GM21786 (cell line): Measurements from ENCODE around the gene CACNA1S.

Experiments used
- ATAC-seq: cut with Tn5 transposase; IDR thresholded peaks from one replicate; pipeline ENCODE4 v1.9.1; 2021; ENCODE audit not compliant: unreplicated experiment

The CACNA1S gene

GRCh38 chr1:201066986-201067385 is 45.2 kb downstream of the CACNA1S start:
- ATAC-seq = no peak

DNA sequence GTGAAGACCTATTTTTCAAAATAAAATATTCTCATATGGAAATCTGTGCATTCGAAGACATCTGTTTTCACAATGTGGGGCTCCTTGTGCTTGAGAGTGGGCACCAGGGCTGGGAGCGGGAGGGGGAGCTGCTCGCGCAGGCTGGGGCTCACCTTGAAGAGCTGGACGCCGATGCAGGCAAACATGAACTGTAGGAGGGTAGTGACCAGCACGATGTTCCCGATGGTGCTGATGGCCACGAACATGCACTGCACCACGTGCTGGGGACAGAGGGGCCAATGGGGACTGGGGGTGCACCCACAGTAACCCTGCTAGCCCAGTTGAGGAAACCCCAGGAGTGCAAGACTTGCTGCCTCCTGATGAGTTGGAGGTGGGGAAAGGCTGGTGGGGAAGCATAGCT is 46.5 kb downstream of the CACNA1S start:
- ATAC-seq = no peak

DNA sequence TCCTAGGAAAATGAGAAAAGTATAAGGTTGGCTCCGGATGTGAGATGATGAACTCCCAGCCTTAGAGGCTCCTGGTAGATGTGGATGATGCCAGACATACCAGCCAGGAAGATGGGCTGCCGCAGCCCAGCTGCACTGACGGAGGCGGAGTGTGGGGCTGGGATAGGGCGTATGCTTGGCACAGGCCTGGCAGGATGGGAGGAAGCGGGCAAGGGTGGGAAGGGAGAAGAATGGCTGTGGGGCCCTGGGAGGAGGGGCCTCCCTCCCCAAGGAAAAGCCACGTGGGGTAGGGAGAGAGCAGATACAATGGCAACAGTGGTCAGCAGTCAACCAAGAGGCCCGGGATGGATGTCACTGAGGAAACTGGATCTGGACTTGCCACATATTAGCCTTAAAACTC is 47.4 kb downstream of the CACNA1S start:
- ATAC-seq = no peak

DNA sequence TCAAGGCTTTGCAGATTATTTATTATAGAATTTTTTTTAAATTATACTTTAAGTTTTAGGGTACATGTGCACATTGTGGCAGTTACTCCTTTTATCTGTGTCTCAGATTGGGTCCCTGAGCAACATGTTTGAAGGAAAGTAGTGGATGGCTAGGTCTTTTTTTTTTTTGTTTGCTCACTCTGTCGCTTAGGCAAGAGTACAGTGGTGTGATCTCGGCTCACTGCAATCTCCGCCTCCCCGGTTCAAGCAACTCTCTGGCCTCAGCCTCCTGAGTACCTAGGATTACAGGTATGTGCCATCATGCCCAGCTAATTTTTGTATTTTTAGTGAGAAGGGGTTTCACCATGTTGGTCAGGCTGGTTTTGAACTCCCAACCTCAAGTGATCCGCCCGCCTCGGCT is 49.1 kb downstream of the CACNA1S start:
- no peak for ATAC-seq

GRCh38 chr1:201062511-201063091 is 49.6 kb downstream of the CACNA1S start:
- no peak for ATAC-seq

GRCh38 chr1:201061886-201062285 is 50.3 kb downstream of the CACNA1S start:
- no peak for ATAC-seq

GRCh38 chr1:201061049-201061448 is 51.2 kb downstream of the CACNA1S start:
- ATAC-seq = no peak

GRCh38 chr1:201060586-201060985 is 51.6 kb downstream of the CACNA1S start:
- no peak for ATAC-seq

DNA sequence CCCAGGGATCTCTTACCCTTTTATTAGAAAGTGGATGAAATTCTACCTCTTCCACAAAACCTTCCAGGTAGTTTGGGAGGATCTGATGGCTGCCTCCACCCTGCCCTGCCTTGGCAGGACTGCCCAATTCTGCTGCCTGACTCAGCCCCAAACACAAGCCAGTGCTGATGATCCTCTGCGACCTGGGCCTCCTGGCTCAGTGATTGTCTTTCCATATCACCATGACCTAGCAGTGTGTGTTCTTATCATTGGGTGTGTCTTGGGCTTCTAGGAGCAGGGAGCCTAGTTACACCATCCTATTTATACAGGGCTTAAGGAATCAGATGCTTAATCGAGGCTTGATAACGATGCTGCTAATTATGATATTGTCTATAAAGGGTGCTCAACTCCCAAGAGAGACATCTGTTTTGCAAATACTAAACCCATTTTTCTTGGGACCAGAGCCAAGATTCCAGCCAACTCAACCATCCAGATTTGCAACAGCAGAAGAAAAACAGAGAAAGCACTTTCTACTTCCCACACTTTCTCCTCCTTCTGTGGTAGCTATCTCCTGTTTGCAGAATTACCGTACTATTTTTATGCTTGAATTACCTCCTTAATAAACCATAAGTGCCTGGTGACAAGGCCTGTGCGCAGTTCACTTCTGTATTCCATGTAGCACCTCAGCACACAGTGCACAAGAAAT is 52.2 kb downstream of the CACNA1S start:
- no peak for ATAC-seq

DNA sequence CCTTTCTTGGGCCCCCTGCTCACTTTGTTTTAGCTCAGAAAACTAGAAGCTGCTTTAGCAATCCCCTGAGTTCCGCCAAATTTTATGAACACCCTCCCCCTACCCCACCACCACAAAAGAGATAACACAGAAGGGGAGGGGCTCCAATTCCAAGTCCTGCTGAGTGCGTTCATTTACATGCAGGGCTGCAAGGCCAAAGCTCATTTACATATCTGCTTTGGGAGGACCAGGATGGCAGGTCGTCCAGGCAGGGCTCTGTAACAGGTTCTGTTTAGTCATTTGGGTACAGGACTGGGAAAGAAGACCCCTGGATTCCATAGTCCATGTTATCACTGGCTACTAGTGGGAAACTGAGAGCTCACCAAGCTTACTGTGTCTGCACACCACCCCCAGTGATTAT is 52.8 kb downstream of the CACNA1S start:
- ATAC-seq = no peak

DNA sequence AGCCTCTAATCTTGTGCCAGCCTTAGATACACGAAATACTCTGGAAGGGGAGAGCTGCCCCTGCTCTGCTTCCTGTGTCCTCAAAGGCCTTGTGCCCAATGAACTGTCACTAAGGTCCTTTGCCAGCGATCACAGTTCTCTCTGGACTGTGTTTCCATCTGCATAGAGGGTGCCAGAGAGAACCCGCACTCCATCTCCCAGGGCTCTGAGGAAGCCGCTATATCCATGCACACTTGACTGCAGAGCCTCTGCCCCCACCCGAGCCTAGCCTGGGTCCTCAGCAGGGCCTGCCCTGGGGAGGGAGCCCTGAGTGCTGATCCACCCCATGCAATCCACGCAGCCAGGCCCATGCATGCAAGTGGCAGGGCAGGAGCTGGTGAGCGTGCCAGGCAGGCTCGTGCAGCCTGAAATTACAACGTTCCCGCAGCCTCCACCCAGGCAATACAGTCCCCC is 58.1 kb downstream of the CACNA1S start:
- ATAC-seq = no peak

DNA sequence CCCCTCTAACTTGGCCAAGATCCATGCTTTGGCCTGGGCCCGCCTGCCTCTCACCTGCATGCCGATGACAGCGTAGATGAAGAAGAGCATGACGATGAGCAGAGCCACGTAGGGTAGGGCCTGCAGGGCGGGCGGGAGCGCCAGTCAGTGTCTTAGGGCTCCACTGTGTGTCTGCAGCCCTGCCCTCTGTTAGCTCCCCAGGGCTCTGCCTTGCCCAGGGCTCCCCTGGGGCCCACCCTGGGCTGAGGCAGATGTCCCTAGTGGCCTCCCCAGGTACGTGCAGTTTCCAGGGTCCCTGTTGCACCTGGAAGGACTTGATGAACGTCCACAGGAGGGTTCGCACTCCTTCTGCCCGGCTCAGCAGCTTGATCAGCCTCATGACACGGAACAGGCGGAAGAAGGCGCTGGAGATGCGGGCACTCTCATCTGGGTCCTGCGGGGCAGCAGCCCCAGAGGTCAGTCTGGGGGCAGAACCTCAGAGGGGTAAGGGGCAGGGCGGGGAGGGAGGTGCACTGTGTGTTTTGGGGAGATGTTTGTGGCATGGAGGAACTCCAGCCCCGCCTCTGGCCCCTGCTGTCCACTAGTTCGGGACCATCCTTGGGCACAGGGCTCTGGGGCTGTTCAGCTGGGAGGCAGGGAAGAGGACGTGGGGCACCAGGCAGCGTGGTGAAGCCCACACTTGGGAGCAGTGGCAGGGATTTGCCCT is 58.9 kb downstream of the CACNA1S start:
- no peak for ATAC-seq

- no peak for ATAC-seq
Measured at GRCh38 chr1:201051399-201051798, 60.8 kb downstream of the CACNA1S start.

- no peak for ATAC-seq
Measured at GRCh38 chr1:201050515-201051277, 61.5 kb downstream of the CACNA1S start.

GRCh38 chr1:201049248-201049831 is 62.9 kb downstream of the CACNA1S start:
- no peak for ATAC-seq

GRCh38 chr1:201048521-201048920 is 63.7 kb downstream of the CACNA1S start:
- no peak for ATAC-seq

- no peak for ATAC-seq
Measured at GRCh38 chr1:201044119-201044518, 68.1 kb downstream of the CACNA1S start.

- no peak for ATAC-seq
Measured at GRCh38 chr1:201042779-201043461, 69.3 kb downstream of the CACNA1S start.

- ATAC-seq = no peak
Measured at GRCh38 chr1:201041011-201041410, 71.2 kb downstream of the CACNA1S start.

- no peak for ATAC-seq
Measured at GRCh38 chr1:201039876-201040275, 72.3 kb downstream of the CACNA1S start.

DNA sequence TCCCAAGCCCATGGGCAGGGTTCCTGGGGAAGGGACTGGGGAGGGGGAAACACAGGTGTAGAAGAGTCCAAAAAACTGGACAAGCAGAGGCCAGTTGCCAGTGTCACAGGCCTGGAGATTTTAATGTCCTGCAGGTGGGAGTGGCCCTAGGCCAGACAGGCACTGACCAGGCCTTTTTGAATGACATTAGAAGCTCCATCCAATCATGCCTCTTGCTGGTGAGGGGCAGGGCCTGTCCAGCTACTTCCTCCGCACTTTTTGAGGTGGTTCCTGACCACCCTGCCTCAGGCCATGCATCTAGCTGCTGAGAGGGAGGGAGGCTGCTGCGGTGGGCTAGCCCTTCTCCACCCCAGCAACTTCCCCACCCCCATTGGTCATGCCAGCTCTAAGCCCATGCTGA is 72.8 kb downstream of the CACNA1S start:
- ATAC-seq = no peak
